ENCODE data around the gene PTH1R.

The PTH1R gene

DNA sequence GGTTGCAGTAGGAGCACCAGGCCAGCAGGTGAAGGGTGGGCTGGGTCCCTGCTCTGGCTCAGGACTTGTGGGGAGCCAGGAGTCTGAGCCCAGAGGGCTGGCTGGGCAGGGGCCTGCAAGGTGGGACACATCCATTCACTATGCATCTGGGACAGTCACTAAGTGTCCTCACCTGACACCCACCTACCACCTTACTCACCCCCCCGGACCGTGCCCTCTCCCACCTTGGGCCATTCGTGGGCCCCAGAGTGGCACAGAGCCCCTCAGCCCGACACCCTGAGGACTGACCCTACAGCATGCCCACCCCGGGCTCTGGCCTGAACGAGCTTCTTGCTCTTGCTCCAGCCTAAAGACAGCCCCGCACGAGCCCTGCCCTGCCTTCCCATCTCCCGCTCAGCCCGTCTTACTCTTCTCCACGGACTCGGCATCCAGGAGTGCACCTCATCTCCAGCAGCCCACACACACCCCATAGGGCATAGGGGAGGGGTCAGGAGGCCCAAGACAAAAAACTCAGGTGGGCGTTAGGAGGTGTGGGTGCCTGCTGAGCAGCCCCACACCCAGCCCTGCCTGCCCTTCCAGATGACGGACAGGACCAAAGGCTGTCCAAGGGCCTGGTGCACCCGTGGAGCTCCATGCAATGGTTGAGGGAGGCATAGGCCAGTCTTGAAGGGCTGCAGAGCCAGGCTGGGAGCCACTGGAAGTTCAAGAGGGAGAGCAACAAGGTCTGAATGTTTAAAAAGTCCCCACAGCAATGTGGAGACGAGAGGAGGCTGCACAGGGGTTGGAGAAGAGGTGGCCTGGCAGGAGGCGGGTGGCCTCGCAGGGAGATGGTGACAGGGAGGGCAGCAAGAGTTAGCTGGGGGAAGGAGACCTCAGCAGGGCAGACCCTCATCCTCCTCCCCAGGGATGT lies 27.0 kb downstream of the PTH1R start:
- Histone ChIP-seq H3K27ac (ENCODE audit: low read depth, low read length) (no peak overlapping the region), H3K27me3 (ENCODE audit: control insufficient read depth in 5 of 5, insufficient read depth in 4 of 5, low read length in 5 of 5) (peaks cover 0 to 1% (median 0%) of the 10 kb centered on the region in 5 donors), H3K4me3 (ENCODE audit: low read depth in 1 of 5, low read length in 5 of 5) (no peak overlapping the region), H3K9ac (ENCODE audit: low read length in 5 of 5) (no peak overlapping the region), H3K9me3 (ENCODE audit: control insufficient read depth in 5 of 5, low read length in 5 of 5) (no peaks in the 10 kb centered on the region), H3K36me3 (ENCODE audit: control insufficient read depth in 5 of 5, insufficient read depth in 5 of 5, low read length in 5 of 5) (no peaks in the 10 kb centered on the region), H3K4me1 (ENCODE audit: control insufficient read depth in 5 of 5, insufficient read depth in 5 of 5, low read length in 5 of 5) (peaks cover 6 to 30% (median 27%) of the 10 kb centered on the region in 5 donors)

DNA sequence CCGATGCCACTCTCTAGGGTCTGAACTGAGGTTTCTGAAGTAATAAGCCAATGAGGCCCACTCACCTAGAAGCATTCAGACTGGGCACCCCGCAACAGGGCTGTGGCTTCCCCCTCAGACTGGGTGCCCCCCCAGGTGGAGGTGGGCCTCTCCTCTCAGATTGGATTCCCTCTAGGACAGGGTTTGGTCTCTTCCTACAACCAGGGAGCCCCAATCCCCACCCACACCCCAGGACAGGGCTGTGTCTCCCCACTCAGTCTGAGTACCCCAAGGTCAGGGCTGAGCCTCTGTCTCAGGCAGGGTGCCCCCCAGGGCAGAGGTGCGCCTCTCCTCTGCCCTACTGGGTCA lies 27.7 kb downstream of the PTH1R start:
- peaks cover 6 to 27% (median 23%) of the 10 kb centered on the region in 5 donors for H3K4me1 ChIP-seq (ENCODE audit: control insufficient read depth in 5 of 5, insufficient read depth in 5 of 5, low read length in 5 of 5)
- H3K27me3 ChIP-seq (ENCODE audit: control insufficient read depth in 5 of 5, insufficient read depth in 4 of 5, low read length in 5 of 5) = no peaks in the 10 kb centered on the region
- H3K27ac ChIP-seq (ENCODE audit: low read depth, low read length) = no peak overlapping the region
- no peak overlapping the region for H3K4me3 ChIP-seq (ENCODE audit: low read depth in 1 of 5, low read length in 5 of 5)
- H3K9me3 ChIP-seq (ENCODE audit: control insufficient read depth in 5 of 5, low read length in 5 of 5) = no peaks in the 10 kb centered on the region
- H3K36me3 ChIP-seq (ENCODE audit: control insufficient read depth in 5 of 5, insufficient read depth in 5 of 5, low read length in 5 of 5) = no peaks in the 10 kb centered on the region
- H3K9ac ChIP-seq (ENCODE audit: low read length in 5 of 5) = no peak overlapping the region

DNA sequence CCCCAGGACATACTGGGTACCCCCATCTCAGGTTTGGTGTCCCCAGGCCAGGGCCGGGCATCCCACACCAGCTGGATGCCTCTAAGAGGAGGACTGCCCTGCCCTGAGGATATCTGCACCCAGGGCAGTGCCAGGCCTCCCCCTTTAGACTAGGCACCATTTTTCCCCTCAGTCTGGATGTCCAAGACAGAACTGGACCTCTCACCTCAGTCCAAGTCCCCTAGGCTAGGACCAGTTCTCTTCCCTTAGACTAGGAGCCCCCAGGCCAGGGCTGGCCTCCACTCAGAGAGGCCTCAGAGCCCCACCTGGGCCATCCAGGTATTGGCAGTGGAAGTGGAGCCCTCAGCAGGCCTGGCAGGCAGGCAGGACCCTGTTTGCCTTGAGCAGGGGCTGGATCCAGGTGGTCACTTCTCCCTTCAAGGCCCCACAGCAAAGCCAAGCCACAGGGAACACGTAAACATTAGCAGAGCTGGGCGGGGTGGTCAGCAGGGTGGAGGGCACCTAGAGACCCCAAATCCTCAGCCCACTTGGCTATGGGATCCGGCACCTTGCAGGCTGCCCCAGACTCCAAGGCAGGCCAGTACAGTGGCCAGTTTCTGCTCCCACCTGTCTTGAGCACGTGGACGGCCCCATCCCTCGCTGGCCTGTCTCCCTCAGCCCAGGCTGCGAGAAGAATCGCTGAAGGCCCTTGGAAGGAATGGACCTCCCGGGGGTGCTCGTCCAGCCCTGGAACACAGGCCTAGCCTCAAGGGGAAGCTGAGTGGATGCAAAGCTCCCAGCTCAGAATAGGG lies 28.3 kb downstream of the PTH1R start:
- H3K4me3 ChIP-seq (ENCODE audit: low read depth in 1 of 5, low read length in 5 of 5) = no peak overlapping the region
- H3K4me1 ChIP-seq (ENCODE audit: control insufficient read depth in 5 of 5, insufficient read depth in 5 of 5, low read length in 5 of 5) = peaks cover 6 to 27% (median 23%) of the 10 kb centered on the region in 5 donors
- H3K27ac ChIP-seq (ENCODE audit: low read depth, low read length) = no peak overlapping the region
- no peaks in the 10 kb centered on the region for H3K9me3 ChIP-seq (ENCODE audit: control insufficient read depth in 5 of 5, low read length in 5 of 5)
- H3K27me3 ChIP-seq (ENCODE audit: control insufficient read depth in 5 of 5, insufficient read depth in 4 of 5, low read length in 5 of 5) = no peaks in the 10 kb centered on the region
- no peak overlapping the region for H3K9ac ChIP-seq (ENCODE audit: low read length in 5 of 5)
- H3K36me3 ChIP-seq (ENCODE audit: control insufficient read depth in 5 of 5, insufficient read depth in 5 of 5, low read length in 5 of 5) = no peaks in the 10 kb centered on the region

DNA sequence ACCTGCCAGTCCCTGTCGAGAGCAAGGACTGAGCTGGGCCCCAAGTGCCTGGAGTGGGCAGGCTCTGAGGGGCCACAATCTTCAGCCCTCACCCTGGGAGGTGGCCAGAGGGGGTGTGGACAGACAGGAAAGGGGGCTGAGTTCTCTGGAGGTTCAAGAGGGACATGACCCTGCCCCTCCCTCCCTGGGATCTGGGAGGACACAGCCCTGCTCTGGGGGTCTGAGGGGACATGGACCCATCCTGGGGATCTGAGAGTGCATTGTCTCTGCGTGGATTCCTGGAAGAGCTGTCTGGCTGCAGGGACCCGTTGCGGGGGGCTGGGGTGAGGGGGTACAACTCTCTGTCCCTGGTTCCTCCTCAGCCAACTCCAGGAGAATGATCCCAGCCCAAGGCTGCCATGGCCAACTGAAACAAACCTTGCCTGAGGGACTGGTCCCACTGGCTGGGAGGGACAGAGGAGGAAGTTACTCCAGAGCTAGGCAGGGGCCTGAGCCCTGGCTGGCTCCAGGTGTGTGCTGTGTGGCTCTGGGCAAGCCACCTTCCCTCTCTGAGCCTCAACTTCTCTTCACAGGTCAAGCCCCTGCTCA lies 29.0 kb downstream of the PTH1R start:
- no peaks in the 10 kb centered on the region for H3K27me3 ChIP-seq (ENCODE audit: control insufficient read depth in 5 of 5, insufficient read depth in 4 of 5, low read length in 5 of 5)
- H3K4me1 ChIP-seq (ENCODE audit: control insufficient read depth in 5 of 5, insufficient read depth in 5 of 5, low read length in 5 of 5) = peaks cover 6 to 27% (median 23%) of the 10 kb centered on the region in 5 donors
- no peaks in the 10 kb centered on the region for H3K36me3 ChIP-seq (ENCODE audit: control insufficient read depth in 5 of 5, insufficient read depth in 5 of 5, low read length in 5 of 5)
- H3K27ac ChIP-seq (ENCODE audit: low read depth, low read length) = no peak overlapping the region
- H3K9me3 ChIP-seq (ENCODE audit: control insufficient read depth in 5 of 5, low read length in 5 of 5) = no peaks in the 10 kb centered on the region
- no peak overlapping the region for H3K4me3 ChIP-seq (ENCODE audit: low read depth in 1 of 5, low read length in 5 of 5)
- H3K9ac ChIP-seq (ENCODE audit: low read length in 5 of 5) = no peak overlapping the region

DNA sequence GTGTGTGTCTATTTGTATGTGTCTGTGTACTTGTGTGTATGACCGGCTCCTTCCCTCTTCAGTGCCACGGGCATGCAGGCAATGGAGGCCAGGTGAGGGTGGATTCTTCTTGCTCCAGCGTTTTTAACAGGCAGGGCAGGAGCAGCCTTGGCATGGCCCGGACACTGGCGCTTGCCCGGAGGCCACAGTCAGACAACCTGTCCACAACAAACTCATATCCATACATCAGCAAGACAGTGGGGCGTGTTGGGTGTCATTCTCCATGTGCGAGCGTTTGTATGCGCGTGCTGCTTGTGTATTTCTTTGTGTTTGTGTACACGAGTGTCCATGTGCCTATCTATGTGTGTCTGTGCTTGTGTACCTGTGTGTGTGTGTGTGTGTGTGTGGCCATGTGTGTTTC lies 29.8 kb downstream of the PTH1R start:
- H3K4me1 ChIP-seq (ENCODE audit: control insufficient read depth in 5 of 5, insufficient read depth in 5 of 5, low read length in 5 of 5) = peaks cover 6 to 27% (median 23%) of the 10 kb centered on the region in 5 donors
- no peak overlapping the region for H3K27ac ChIP-seq (ENCODE audit: low read depth, low read length)

DNA sequence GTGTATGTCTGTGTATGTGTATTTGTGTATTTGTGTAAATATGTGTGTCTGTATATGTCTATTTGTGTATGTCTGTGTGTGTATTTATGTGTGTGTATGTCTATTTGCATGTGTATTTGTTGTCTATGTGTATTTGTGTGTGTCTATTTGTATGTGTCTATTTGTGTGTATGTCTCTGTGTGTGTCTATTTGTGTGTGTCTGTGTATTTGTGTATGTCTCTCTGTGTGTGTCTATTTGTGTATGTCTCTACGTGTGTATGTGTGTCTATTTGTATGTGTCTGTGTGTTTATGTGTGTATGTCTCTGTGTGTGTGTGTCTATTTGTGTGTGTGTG lies 30.4 kb downstream of the PTH1R start:
- no peak overlapping the region for H3K4me3 ChIP-seq (ENCODE audit: low read depth in 1 of 5, low read length in 5 of 5)
- no peak overlapping the region for H3K27ac ChIP-seq (ENCODE audit: low read depth, low read length)
- no peaks in the 10 kb centered on the region for H3K27me3 ChIP-seq (ENCODE audit: control insufficient read depth in 5 of 5, insufficient read depth in 4 of 5, low read length in 5 of 5)
- no peaks in the 10 kb centered on the region for H3K36me3 ChIP-seq (ENCODE audit: control insufficient read depth in 5 of 5, insufficient read depth in 5 of 5, low read length in 5 of 5)
- H3K9ac ChIP-seq (ENCODE audit: low read length in 5 of 5) = no peak overlapping the region
- H3K9me3 ChIP-seq (ENCODE audit: control insufficient read depth in 5 of 5, low read length in 5 of 5) = no peaks in the 10 kb centered on the region
- H3K4me1 ChIP-seq (ENCODE audit: control insufficient read depth in 5 of 5, insufficient read depth in 5 of 5, low read length in 5 of 5) = peaks cover 6 to 27% (median 23%) of the 10 kb centered on the region in 5 donors

More for the DNA sequence above, 29.8 kb downstream of the PTH1R start:
- no peak overlapping the region for H3K9ac ChIP-seq (ENCODE audit: low read length in 5 of 5)
- H3K4me3 ChIP-seq (ENCODE audit: low read depth in 1 of 5, low read length in 5 of 5) = no peak overlapping the region
- H3K36me3 ChIP-seq (ENCODE audit: control insufficient read depth in 5 of 5, insufficient read depth in 5 of 5, low read length in 5 of 5) = no peaks in the 10 kb centered on the region
- no peaks in the 10 kb centered on the region for H3K9me3 ChIP-seq (ENCODE audit: control insufficient read depth in 5 of 5, low read length in 5 of 5)
- H3K27me3 ChIP-seq (ENCODE audit: control insufficient read depth in 5 of 5, insufficient read depth in 4 of 5, low read length in 5 of 5) = no peaks in the 10 kb centered on the region

DNA sequence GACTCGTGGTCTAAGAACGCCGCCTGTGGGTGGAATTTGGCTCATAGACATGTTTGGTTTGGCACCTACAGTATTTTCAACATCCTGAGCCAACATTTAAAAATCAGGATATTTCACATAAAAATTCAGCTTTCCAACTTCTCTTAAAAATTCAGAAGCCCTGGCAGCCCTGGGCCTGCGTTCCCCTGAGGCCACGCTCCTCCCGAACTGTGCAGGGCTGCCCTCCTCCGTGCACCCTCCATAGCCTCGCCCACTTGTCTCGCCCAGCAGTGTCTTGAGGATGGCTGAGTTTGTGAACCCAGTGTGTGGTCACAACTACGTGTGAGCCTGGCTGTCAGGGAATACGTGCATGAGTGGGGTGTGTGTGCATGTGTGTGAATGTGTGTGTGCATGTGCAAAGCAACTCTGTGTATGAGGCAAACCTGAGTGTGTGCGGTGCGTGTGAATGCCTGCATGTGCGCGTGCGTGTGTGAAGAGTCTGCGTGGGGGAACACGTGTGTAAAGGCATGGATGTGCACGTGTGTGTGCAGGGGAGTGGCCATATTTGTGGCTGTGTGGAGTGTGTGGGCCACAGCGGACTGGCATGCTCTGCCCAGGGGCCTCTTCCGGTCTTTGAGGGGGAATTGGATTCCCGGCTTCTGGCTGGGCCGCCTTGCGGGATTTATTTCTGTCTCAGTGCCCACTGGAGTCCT lies 30.9 kb downstream of the PTH1R start:
- Histone ChIP-seq H3K36me3 (ENCODE audit: control insufficient read depth in 5 of 5, insufficient read depth in 5 of 5, low read length in 5 of 5) (no peaks in the 10 kb centered on the region), H3K27ac (ENCODE audit: low read depth, low read length) (no peak overlapping the region), H3K4me3 (ENCODE audit: low read depth in 1 of 5, low read length in 5 of 5) (peak overlapping the region in 2 of 5 donors; percentile 8 to 41), H3K27me3 (ENCODE audit: control insufficient read depth in 5 of 5, insufficient read depth in 4 of 5, low read length in 5 of 5) (no peaks in the 10 kb centered on the region), H3K9me3 (ENCODE audit: control insufficient read depth in 5 of 5, low read length in 5 of 5) (no peaks in the 10 kb centered on the region), H3K4me1 (ENCODE audit: control insufficient read depth in 5 of 5, insufficient read depth in 5 of 5, low read length in 5 of 5) (peaks cover 6 to 27% (median 23%) of the 10 kb centered on the region in 5 donors), H3K9ac (ENCODE audit: low read length in 5 of 5) (no peak overlapping the region)

DNA sequence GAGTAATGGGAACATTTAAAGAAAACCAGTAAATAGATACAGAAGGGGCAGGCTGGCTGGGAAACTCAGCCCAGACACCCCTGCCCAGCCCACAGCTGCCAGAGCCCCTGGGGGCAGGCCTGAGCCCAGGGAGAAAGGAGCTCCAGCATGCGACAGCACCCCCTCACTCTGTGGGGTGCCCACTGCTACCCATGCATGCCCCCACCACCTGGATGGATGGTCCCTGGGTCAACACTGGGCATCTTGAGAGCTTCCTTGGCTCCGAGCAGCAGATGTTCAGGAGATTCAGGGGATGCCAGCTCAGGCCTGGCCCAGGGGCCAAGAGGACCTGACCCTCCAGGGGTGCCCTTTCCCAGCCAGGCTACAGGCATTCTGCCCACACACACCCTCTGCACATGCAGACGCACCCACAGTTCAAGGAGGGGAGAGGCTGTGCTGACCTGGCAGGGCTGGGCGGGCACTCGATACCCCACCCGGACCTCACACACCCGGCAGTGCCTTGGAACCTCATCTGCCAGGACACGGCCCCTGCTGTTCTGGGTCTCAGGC lies 31.5 kb downstream of the PTH1R start:
- H3K27ac ChIP-seq (ENCODE audit: low read depth, low read length) = no peak overlapping the region
- H3K4me3 ChIP-seq (ENCODE audit: low read depth in 1 of 5, low read length in 5 of 5) = peak overlapping the region in 1 of 5 donors; percentile 22
- no peaks in the 10 kb centered on the region for H3K9me3 ChIP-seq (ENCODE audit: control insufficient read depth in 5 of 5, low read length in 5 of 5)
- H3K36me3 ChIP-seq (ENCODE audit: control insufficient read depth in 5 of 5, insufficient read depth in 5 of 5, low read length in 5 of 5) = no peaks in the 10 kb centered on the region
- peaks cover 8 to 29% (median 27%) of the 10 kb centered on the region in 5 donors for H3K4me1 ChIP-seq (ENCODE audit: control insufficient read depth in 5 of 5, insufficient read depth in 5 of 5, low read length in 5 of 5)
- no peaks in the 10 kb centered on the region for H3K27me3 ChIP-seq (ENCODE audit: control insufficient read depth in 5 of 5, insufficient read depth in 4 of 5, low read length in 5 of 5)
- peak overlapping the region in 2 of 5 donors; percentile 20 to 23 for H3K9ac ChIP-seq (ENCODE audit: low read length in 5 of 5)

DNA sequence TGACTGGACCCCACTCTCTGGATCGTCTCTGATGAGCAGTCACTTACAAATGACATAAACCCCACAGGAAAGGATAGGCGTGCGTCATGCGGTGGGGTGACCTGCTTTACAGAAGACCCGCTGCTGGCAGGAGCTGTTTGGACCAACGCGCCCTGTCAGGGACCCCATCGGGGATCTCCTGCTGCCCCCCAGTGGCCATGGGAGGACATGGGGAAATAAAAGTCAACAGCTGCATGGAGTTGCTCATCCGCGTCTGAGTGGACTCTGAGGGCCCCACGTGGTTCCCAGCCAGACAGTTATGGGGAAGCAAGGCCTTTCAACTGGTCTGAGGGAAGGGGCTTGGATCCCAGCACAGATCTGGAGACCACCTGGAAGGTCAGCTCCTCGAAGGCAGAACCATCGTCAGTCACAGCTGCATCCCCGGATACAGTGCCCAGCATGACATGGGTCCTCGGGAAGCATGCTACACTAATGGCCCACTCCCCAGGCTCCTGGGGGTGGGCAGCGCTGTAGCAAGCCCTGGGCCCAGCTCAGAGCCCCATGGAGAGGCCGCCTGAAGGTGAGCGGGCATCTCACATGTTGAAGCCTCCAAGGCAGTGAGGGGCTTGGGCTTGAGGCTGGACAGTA lies 32.1 kb downstream of the PTH1R start:
- Histone ChIP-seq H3K36me3 (ENCODE audit: control insufficient read depth in 5 of 5, insufficient read depth in 5 of 5, low read length in 5 of 5) (no peaks in the 10 kb centered on the region), H3K27ac (ENCODE audit: low read depth, low read length) (no peak overlapping the region), H3K9me3 (ENCODE audit: control insufficient read depth in 5 of 5, low read length in 5 of 5) (no peaks in the 10 kb centered on the region), H3K27me3 (ENCODE audit: control insufficient read depth in 5 of 5, insufficient read depth in 4 of 5, low read length in 5 of 5) (no peaks in the 10 kb centered on the region), H3K4me1 (ENCODE audit: control insufficient read depth in 5 of 5, insufficient read depth in 5 of 5, low read length in 5 of 5) (peaks cover 8 to 29% (median 27%) of the 10 kb centered on the region in 5 donors), H3K4me3 (ENCODE audit: low read depth in 1 of 5, low read length in 5 of 5) (peak overlapping the region in 1 of 5 donors; percentile 22), H3K9ac (ENCODE audit: low read length in 5 of 5) (peak overlapping the region in 2 of 5 donors; percentile 20 to 23)
